ENCODE results near the gene PCSK2. TPM values are rescaled to one million over a fixed set of nuclear protein-coding genes. Genes with fewer than 3 reads are reported as not detected.

The PCSK2 gene
- total RNA-seq, 2 experiments from 2014 or later, result not detected

DNA sequence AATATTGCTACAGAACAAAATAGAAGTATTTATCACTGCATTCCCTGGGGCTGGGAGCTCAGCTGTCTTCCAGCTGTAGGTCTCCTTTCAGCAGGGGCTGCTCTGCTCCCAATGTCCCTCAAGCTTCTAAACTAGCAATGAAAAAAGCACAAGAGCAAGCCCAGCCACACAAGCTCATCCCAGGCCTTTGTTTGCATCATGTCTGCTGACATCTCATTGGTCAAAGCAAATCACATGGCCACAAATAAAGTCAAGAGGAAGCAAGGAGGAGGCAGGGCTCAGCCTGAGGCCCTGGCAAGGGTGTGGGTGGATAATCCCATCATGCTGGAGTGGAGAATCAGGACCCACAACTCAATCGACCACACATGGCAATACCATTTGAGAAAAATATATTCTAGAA lies 306.6 kb downstream of the PCSK2 start:
- no peaks in the 10 kb centered on the region for H4K20me1 ChIP-seq (ENCODE audit: insufficient read depth, low read length)
- H2AFZ ChIP-seq (ENCODE audit: low read length), result peak overlapping the region; percentile 62
- H3K9me3 ChIP-seq (ENCODE audit: low read length), result peaks cover 3% of the 10 kb centered on the region; the same call in 1 of the 2 replicates
- ChIA-PET CTCF (ENCODE audit: unreplicated experiment) (no interaction called here), POLR2A (interaction anchor here (0.6 kb wide), 1 partner anchor 478 kb away, joined by 3 read pairs; no protein-coding TSS in a partner anchor)
- intact Hi-C loops (cut with micrococcal nuclease; ENCODE audit: unreplicated experiment), result no loop called here
- H3K9me2 ChIP-seq (ENCODE audit: insufficient read depth, low read length), result no peaks in the 10 kb centered on the region
- BruUV-seq (replicated peaks), result no TSS peak
- TF ChIP-seq, protein P1, sequence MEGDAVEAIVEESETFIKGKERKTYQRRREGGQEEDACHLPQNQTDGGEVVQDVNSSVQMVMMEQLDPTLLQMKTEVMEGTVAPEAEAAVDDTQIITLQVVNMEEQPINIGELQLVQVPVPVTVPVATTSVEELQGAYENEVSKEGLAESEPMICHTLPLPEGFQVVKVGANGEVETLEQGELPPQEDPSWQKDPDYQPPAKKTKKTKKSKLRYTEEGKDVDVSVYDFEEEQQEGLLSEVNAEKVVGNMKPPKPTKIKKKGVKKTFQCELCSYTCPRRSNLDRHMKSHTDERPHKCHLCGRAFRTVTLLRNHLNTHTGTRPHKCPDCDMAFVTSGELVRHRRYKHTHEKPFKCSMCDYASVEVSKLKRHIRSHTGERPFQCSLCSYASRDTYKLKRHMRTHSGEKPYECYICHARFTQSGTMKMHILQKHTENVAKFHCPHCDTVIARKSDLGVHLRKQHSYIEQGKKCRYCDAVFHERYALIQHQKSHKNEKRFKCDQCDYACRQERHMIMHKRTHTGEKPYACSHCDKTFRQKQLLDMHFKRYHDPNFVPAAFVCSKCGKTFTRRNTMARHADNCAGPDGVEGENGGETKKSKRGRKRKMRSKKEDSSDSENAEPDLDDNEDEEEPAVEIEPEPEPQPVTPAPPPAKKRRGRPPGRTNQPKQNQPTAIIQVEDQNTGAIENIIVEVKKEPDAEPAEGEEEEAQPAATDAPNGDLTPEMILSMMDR (conservative IDR thresholded peaks at IDR 0.05; ENCODE audit: low read length), result no peak
- no peak for TF ChIP-seq EZH2phosphoT487 (IDR thresholded peaks at IDR 0.05; ENCODE audit: borderline replicate concordance, low read depth, low read length)
- DNase-seq (ENCODE audit: low spot score), result peak; percentile 39
- H3K79me2 ChIP-seq (ENCODE audit: insufficient read depth, low read depth, low read length), result no peaks in the 10 kb centered on the region
- H3K4me2 ChIP-seq (ENCODE audit: low read length), result no peak overlapping the region
- H3K4me3 ChIP-seq (ENCODE audit: low read depth, low read length, poor library complexity, severe bottlenecking), result no peak overlapping the region
- no peak overlapping the region for H3K27ac ChIP-seq (ENCODE audit: low read depth, low read length, poor library complexity, severe bottlenecking)
- peaks cover 6% of the 10 kb centered on the region for H3K4me1 ChIP-seq (ENCODE audit: insufficient read depth, low read length, poor library complexity, severe bottlenecking)
- H3K36me3 ChIP-seq (ENCODE audit: insufficient read depth, low read length), result no peaks in the 10 kb centered on the region

DNA sequence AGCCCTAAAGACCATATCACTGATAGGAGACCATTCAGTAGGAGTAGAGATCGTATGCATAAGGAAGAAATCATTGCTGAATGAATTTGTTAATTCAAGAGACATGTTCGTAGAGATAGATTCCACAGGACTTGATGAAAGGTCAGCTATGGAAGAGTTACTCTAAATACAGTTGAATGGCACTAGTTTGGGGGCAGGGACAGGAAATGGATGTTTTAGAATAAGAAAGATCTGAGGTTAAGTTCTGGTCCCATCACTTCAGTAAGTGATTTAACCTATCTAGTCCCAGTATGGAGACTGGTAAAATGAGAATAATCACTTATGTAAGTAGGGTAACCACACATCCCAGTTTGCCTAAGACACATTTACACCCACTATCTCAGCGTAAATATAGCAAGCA lies 307.2 kb downstream of the PCSK2 start:
- no TSS peak for BruUV-seq (replicated peaks)
- no peaks in the 10 kb centered on the region for H4K20me1 ChIP-seq (ENCODE audit: insufficient read depth, low read length)
- H2AFZ ChIP-seq (ENCODE audit: low read length), result peak overlapping the region; percentile 62; the same call in 1 of the 2 replicates
- H3K4me2 ChIP-seq (ENCODE audit: low read length), result no peak overlapping the region
- TF ChIP-seq EZH2phosphoT487 (IDR thresholded peaks at IDR 0.05; ENCODE audit: borderline replicate concordance, low read depth, low read length), result no peak
- TF ChIP-seq, protein P1 (conservative IDR thresholded peaks at IDR 0.05; ENCODE audit: low read length), result no peak
- peaks cover 6% of the 10 kb centered on the region for H3K4me1 ChIP-seq (ENCODE audit: insufficient read depth, low read length, poor library complexity, severe bottlenecking)
- ChIA-PET POLR2A (no interaction called here), CTCF (ENCODE audit: unreplicated experiment) (interaction anchor here (0.6 kb wide), 1 partner anchor 308 kb away, joined by 3 read pairs; no protein-coding TSS in a partner anchor)
- H3K9me3 ChIP-seq (ENCODE audit: low read length), result peaks cover 3% of the 10 kb centered on the region; the same call in 1 of the 2 replicates
- H3K36me3 ChIP-seq (ENCODE audit: insufficient read depth, low read length), result no peaks in the 10 kb centered on the region
- H3K4me3 ChIP-seq (ENCODE audit: low read depth, low read length, poor library complexity, severe bottlenecking), result no peak overlapping the region
- no peaks in the 10 kb centered on the region for H3K79me2 ChIP-seq (ENCODE audit: insufficient read depth, low read depth, low read length)
- H3K9me2 ChIP-seq (ENCODE audit: insufficient read depth, low read length), result no peaks in the 10 kb centered on the region
- H3K27ac ChIP-seq (ENCODE audit: low read depth, low read length, poor library complexity, severe bottlenecking), result no peak overlapping the region
- DNase-seq (ENCODE audit: low spot score), result no peak
- intact Hi-C loops (cut with micrococcal nuclease; ENCODE audit: unreplicated experiment), result no loop called here

Small RNA genes lying within 50 kb of the gene (small RNA-seq; reads per million reads assigned to genes)
- gene AL359511.1 (not detected), gene RNU1-131P (0.36 reads per million), gene RNU6-27P (not detected)
